WTC11 (cell line): ENCODE results near the gene GLIPR1. TPM values are rescaled to one million over a fixed set of nuclear protein-coding genes. Genes with fewer than 3 reads are reported as not detected.
"Not testable (repeated sequence)": the region's sequence is repeated elsewhere in the genome, so short reads cannot be mapped to it uniquely, and the experiment has no call there.

Experiments used
- ATAC-seq: fragments of 200-7000 bp; cut with Tn5 transposase; 2 replicates; pipeline ENCODE4 v1.10.0; 2021; ENCODE audit warnings: mild to moderate bottlenecking, moderate library complexity
- CTCF ChIA-PET: fragments of 300-600 bp; sonication (Branson Sonifier 250); formaldehyde crosslinking; loops from one replicate; lab custom pipeline; 2021; ENCODE audit warnings: antibody characterized with exemption; lab: Charles Lee
- POLR2A ChIA-PET: fragments of 350-600 bp; sonication (Branson Sonifier 250); formaldehyde crosslinking; loops from one replicate; lab custom pipeline; 2021; ENCODE audit warnings: antibody characterized with exemption; lab: Charles Lee
- DNase-seq: peaks from one replicate; pipeline ENCODE4 v3.0.0; 2021; ENCODE audit warnings: low spot score
- H3K27ac Mint-ChIP-seq: 2 replicates; pipeline ENCODE4 v1.8.0; 2021; ENCODE audit warnings: mixed read lengths
- H3K27me3 Mint-ChIP-seq: 2 replicates; pipeline ENCODE4 v1.8.0; 2021; ENCODE audit warnings: low read depth, mild to moderate bottlenecking, moderate library complexity, mixed read lengths
- H3K36me3 Mint-ChIP-seq: 2 replicates; pipeline ENCODE4 v1.8.0; 2021; ENCODE audit warnings: mixed read lengths
- H3K4me1 Mint-ChIP-seq: 2 replicates; pipeline ENCODE4 v1.8.0; 2022; ENCODE audit warnings: mixed read lengths
- H3K4me3 Mint-ChIP-seq: 2 replicates; pipeline ENCODE4 v1.8.0; 2021; ENCODE audit warnings: mild to moderate bottlenecking, moderate library complexity, mixed read lengths
- H3K9me3 Mint-ChIP-seq: 2 replicates; pipeline ENCODE4 v1.8.0; 2021; ENCODE audit warnings: mixed read lengths
- AR ChIP-seq: fragments of 250-450 bp; sonication (Bioruptor Pico); IDR thresholded peaks from 2 replicates; pipeline ENCODE4 v1.9.0; 2021; ENCODE audit warnings: mild to moderate bottlenecking
- E2F1 ChIP-seq: sonication (generic); formaldehyde crosslinking; IDR thresholded peaks from 2 replicates; pipeline ENCODE4 v1.8.0; 2022; ENCODE audit warnings: mild to moderate bottlenecking, missing genetic modification reagents
- ELF4 ChIP-seq: sonication (generic); formaldehyde crosslinking; IDR thresholded peaks from 2 replicates; pipeline ENCODE4 v1.8.1; 2022; ENCODE audit warnings: low read depth, mild to moderate bottlenecking, moderate library complexity, missing genetic modification reagents
- FOXJ3 ChIP-seq: sonication (generic); formaldehyde crosslinking; IDR thresholded peaks from 2 replicates; pipeline ENCODE4 v1.9.0; 2021; ENCODE audit warnings: missing genetic modification reagents, mild to moderate bottlenecking, borderline replicate concordance
- GABPB1 ChIP-seq: sonication (generic); formaldehyde crosslinking; IDR thresholded peaks from 2 replicates; pipeline ENCODE4 v1.8.1; 2023; ENCODE audit warnings: mild to moderate bottlenecking, missing genetic modification reagents
- GTF2I ChIP-seq: fragments of 250-450 bp; sonication (Bioruptor Pico); conservative IDR thresholded peaks from 2 replicates; pipeline ENCODE4 v1.4.0; 2021; ENCODE audit warnings: mild to moderate bottlenecking
- IRF2 ChIP-seq: sonication (generic); formaldehyde crosslinking; IDR thresholded peaks from 2 replicates; pipeline ENCODE4 v1.8.0; 2022; ENCODE audit warnings: low read depth, missing genetic modification reagents, borderline replicate concordance
- KAT7 ChIP-seq: sonication (generic); formaldehyde crosslinking; IDR thresholded peaks from 2 replicates; pipeline ENCODE4 v1.8.1; 2023; ENCODE audit warnings: missing genetic modification reagents, mild to moderate bottlenecking, borderline replicate concordance
- MAX ChIP-seq: sonication (generic); formaldehyde crosslinking; IDR thresholded peaks from 2 replicates; pipeline ENCODE4 v1.8.0; 2022; ENCODE audit warnings: mild to moderate bottlenecking, missing genetic modification reagents
- NFATC4 ChIP-seq: fragments of 250-450 bp; sonication (Bioruptor Pico); IDR thresholded peaks from 2 replicates; pipeline ENCODE4 v1.9.0; 2021; ENCODE audit warnings: mild to moderate bottlenecking
- NR1H2 ChIP-seq: sonication (generic); formaldehyde crosslinking; IDR thresholded peaks from 2 replicates; pipeline ENCODE4 v1.9.0; 2021; ENCODE audit warnings: mild to moderate bottlenecking, moderate library complexity, missing genetic modification reagents
- NR2C2 ChIP-seq: sonication (generic); formaldehyde crosslinking; IDR thresholded peaks from 2 replicates; pipeline ENCODE4 v1.8.0; 2022; ENCODE audit warnings: mild to moderate bottlenecking, missing genetic modification reagents
- NR3C1 ChIP-seq: sonication (generic); formaldehyde crosslinking; conservative IDR thresholded peaks from 2 replicates; pipeline ENCODE4 v1.8.1; 2023; ENCODE audit warnings: low read depth, mild to moderate bottlenecking, missing genetic modification reagents
- OVOL2 ChIP-seq: fragments of 250-450 bp; sonication (Bioruptor Pico); IDR thresholded peaks from 2 replicates; pipeline ENCODE4 v1.9.0; 2021; ENCODE audit warnings: mild to moderate bottlenecking, borderline replicate concordance
- RELA ChIP-seq: sonication (generic); formaldehyde crosslinking; IDR thresholded peaks from 2 replicates; pipeline ENCODE4 v1.8.1; 2022; ENCODE audit warnings: missing genetic modification reagents, mild to moderate bottlenecking, borderline replicate concordance
- SMAD4 ChIP-seq: sonication (generic); formaldehyde crosslinking; IDR thresholded peaks from 2 replicates; pipeline ENCODE4 v1.8.0; 2022; ENCODE audit warnings: mild to moderate bottlenecking, missing genetic modification reagents
- SP1 ChIP-seq: sonication (generic); formaldehyde crosslinking; conservative IDR thresholded peaks from 2 replicates; pipeline ENCODE4 v1.8.1; 2022; ENCODE audit warnings: missing genetic modification reagents
- TP53 ChIP-seq: sonication (generic); formaldehyde crosslinking; IDR thresholded peaks from 2 replicates; pipeline ENCODE4 v1.8.1; 2023; ENCODE audit warnings: mild to moderate bottlenecking, missing genetic modification reagents
- ZBTB21 ChIP-seq: sonication (generic); formaldehyde crosslinking; IDR thresholded peaks from 2 replicates; pipeline ENCODE4 v1.8.1; 2023; ENCODE audit warnings: mild to moderate bottlenecking, missing genetic modification reagents, borderline replicate concordance
- total RNA-seq: library from RNA; stranded (reverse); gene quantifications from 3 replicates; pipeline ENCODE4 v1.2.3, GENCODE V29; 2021
- TF ChIP-seq, protein P1 (sequence below): sonication (generic); formaldehyde crosslinking; IDR thresholded peaks from 2 replicates; pipeline ENCODE4 v1.8.0; 2023; ENCODE audit warnings: missing genetic modification reagents
- TF ChIP-seq, protein P2 (sequence below): sonication (generic); formaldehyde crosslinking; IDR thresholded peaks from 2 replicates; pipeline ENCODE4 v1.8.1; 2022; ENCODE audit warnings: mild to moderate bottlenecking, moderate library complexity, missing genetic modification reagents
- TF ChIP-seq, protein P3 (sequence below): sonication (generic); formaldehyde crosslinking; IDR thresholded peaks from 2 replicates; pipeline ENCODE4 v1.8.0; 2022; ENCODE audit warnings: mild to moderate bottlenecking, missing genetic modification reagents

The GLIPR1 gene
- total RNA-seq, 1 experiment from 2014 or later: 0.28 TPM

DNA sequence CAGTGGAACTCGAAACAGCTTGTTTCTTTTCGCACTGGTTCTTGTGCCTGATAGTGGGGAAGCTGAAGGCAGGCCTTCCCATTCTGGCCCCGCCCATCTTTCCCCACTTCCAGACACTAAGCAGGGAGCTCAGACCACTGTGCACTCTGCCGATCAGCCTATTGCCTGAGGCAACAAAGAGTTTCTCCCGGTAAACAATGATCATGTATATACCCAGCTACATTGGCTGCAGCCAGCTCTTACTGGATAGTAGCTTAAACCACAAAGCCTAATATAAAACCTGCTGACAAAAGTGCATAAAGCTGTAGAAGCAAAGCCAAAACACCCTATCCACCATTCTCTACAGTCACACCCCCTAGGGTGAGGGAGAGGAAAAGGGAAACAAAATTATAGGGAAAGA, 24.7 kb upstream of the GLIPR1 start (continued):
- TF ChIP-seq NR1H2 (CRISPR knock-in tag) (no peak), TP53 (CRISPR knock-in tag) (no peak), AR (no peak), GABPB1 (CRISPR knock-in tag) (no peak), ELF4 (no peak), E2F1 (CRISPR knock-in tag) (no peak), SMAD4 (CRISPR knock-in tag) (no peak)
- TF ChIP-seq, protein P1, sequence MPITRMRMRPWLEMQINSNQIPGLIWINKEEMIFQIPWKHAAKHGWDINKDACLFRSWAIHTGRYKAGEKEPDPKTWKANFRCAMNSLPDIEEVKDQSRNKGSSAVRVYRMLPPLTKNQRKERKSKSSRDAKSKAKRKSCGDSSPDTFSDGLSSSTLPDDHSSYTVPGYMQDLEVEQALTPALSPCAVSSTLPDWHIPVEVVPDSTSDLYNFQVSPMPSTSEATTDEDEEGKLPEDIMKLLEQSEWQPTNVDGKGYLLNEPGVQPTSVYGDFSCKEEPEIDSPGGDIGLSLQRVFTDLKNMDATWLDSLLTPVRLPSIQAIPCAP (CRISPR knock-in tag): no peak
- TF ChIP-seq, protein P2, sequence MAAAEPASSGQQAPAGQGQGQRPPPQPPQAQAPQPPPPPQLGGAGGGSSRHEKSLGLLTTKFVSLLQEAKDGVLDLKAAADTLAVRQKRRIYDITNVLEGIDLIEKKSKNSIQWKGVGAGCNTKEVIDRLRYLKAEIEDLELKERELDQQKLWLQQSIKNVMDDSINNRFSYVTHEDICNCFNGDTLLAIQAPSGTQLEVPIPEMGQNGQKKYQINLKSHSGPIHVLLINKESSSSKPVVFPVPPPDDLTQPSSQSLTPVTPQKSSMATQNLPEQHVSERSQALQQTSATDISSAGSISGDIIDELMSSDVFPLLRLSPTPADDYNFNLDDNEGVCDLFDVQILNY (CRISPR knock-in tag): no peak
- TF ChIP-seq, protein P3, sequence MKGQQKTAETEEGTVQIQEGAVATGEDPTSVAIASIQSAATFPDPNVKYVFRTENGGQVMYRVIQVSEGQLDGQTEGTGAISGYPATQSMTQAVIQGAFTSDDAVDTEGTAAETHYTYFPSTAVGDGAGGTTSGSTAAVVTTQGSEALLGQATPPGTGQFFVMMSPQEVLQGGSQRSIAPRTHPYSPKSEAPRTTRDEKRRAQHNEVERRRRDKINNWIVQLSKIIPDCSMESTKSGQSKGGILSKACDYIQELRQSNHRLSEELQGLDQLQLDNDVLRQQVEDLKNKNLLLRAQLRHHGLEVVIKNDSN (CRISPR knock-in tag): no peak
- TF ChIP-seq, all 79 proteins: peak for 0

GRCh38 chr12:75457191-75457590, 23.4 kb upstream of the GLIPR1 start:
- CTCF ChIA-PET: no interaction called here
- H3K4me1 Mint-ChIP-seq: no peaks in the 10 kb centered on the region
- peaks cover 53% of the 10 kb centered on the region for H3K9me3 Mint-ChIP-seq
- POLR2A ChIA-PET: no interaction called here
- no peak overlapping the region for H3K4me3 Mint-ChIP-seq
- ATAC-seq: no peak
- no peak for DNase-seq
- peaks cover 44% of the 10 kb centered on the region for H3K36me3 Mint-ChIP-seq
- H3K27ac Mint-ChIP-seq: no peak overlapping the region
- TF ChIP-seq IRF2 (no peak), NFATC4 (CRISPR knock-in tag) (no peak), NR3C1 (CRISPR knock-in tag) (no peak), FOXJ3 (no peak), GTF2I (CRISPR knock-in tag) (no peak), MAX (CRISPR knock-in tag) (no peak), NR2C2 (CRISPR knock-in tag) (no peak), SMAD4 (CRISPR knock-in tag) (no peak), KAT7 (no peak), RELA (CRISPR knock-in tag) (no peak), E2F1 (CRISPR knock-in tag) (no peak), GABPB1 (CRISPR knock-in tag) (no peak), SP1 (CRISPR knock-in tag) (no peak), OVOL2 (CRISPR knock-in tag) (no peak), ZBTB21 (CRISPR knock-in tag) (no peak)
- peaks cover 4% of the 10 kb centered on the region for H3K27me3 Mint-ChIP-seq

DNA sequence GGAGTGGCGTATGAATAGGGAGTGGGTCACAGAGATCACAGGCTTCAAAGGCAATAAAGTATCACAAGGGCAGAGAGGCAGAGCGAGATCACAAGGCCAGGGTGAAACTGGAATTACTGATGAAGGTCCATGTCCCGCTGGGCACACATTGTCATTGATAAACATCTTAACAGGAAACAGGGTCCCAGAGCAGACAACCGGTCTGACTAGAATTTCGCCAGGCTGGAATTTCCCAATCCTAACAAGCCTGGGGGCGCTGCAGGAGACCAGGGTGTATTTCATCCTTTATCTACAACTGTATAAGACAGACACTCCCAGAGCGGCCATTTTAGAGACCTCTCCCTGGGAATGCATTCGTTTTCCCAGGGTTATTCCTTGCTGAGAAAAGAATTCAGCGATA, 22.7 kb upstream of the GLIPR1 start:
- CTCF ChIA-PET, ATAC-seq, POLR2A ChIA-PET, H3K27me3 Mint-ChIP-seq, H3K4me1 Mint-ChIP-seq, H3K4me3 Mint-ChIP-seq: not testable (repeated sequence)
- peaks cover 59% of the 10 kb centered on the region for H3K9me3 Mint-ChIP-seq
- peak; percentile 55 for DNase-seq
- peak overlapping the region; percentile 67; the same call in 1 of the 2 replicates for H3K27ac Mint-ChIP-seq
- H3K36me3 Mint-ChIP-seq: peaks cover 44% of the 10 kb centered on the region
